ENCODE data around the gene SPDYC. TPM values are rescaled to one million over a fixed set of nuclear protein-coding genes. Genes with fewer than 3 reads are reported as not detected.

Gene SPDYC
- total and polyA plus RNA-seq, 2 experiments from 2014 or later, result 0.24 TPM; not detected in 1

DNA sequence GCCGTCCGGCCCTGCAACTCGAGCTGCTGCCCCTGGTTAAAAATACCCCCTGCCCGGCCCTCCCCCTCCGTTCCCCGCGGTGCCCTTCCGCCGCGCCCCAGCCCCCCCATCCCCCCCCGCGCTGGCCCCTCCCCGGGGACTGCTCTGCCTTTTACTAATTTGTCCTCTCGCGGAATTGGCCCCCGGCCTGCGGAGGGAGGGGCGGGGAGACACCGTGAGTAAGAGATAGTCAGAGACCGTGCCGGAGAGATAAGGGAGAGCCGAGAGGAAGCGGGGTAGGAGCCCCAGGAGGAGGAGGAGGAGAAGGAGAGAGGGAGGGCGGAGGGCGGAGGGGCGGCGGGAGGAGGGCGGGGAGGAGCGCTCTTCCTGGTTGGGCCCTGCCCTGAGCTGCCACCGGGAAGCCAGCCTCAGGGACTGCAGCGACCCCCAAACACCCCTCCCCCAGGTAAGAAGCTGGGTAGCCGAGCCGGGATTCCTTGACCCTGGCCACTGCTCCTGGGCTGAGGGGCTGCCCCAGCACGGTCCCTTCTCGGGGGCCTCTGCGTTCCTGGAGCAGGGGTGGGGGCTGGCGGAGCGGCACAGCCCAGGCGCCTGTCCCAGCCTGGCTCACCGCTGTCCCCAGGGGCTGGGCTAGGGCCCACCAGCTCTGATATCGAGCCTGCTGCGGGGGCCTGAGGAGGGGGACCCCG lies 11.7 kb downstream of the SPDYC start, which contains the start of gene CAPN1:
CAPN1 (plus strand) TSS at position 360 of the 689 bp plus-strand sequence. CDS start 774 bp downstream, outside the sequence.
- no peaks in the 10 kb centered on the region for H3K9me3 ChIP-seq (ENCODE audit: low read depth)
- no peaks in the 10 kb centered on the region for H3K36me3 ChIP-seq
- H3K4me3 ChIP-seq, result peak within 1 kb of the TSS; percentile 74
- TF ChIP-seq, protein P1, sequence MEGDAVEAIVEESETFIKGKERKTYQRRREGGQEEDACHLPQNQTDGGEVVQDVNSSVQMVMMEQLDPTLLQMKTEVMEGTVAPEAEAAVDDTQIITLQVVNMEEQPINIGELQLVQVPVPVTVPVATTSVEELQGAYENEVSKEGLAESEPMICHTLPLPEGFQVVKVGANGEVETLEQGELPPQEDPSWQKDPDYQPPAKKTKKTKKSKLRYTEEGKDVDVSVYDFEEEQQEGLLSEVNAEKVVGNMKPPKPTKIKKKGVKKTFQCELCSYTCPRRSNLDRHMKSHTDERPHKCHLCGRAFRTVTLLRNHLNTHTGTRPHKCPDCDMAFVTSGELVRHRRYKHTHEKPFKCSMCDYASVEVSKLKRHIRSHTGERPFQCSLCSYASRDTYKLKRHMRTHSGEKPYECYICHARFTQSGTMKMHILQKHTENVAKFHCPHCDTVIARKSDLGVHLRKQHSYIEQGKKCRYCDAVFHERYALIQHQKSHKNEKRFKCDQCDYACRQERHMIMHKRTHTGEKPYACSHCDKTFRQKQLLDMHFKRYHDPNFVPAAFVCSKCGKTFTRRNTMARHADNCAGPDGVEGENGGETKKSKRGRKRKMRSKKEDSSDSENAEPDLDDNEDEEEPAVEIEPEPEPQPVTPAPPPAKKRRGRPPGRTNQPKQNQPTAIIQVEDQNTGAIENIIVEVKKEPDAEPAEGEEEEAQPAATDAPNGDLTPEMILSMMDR (IDR thresholded peaks at IDR 0.05; ENCODE audit: low read depth, low read length), result no peak
- DNase-seq (ENCODE audit: low read depth in 1 of 2, low spot score in 1 of 2), result peak; percentile 82 to 94
- peak within 1 kb of the TSS; percentile 87 for H3K27ac ChIP-seq
- peaks cover 12% of the 10 kb centered on the region for H3K4me1 ChIP-seq (ENCODE audit: low read depth)
- H3K27me3 ChIP-seq, result no peaks in the 10 kb centered on the region

DNA sequence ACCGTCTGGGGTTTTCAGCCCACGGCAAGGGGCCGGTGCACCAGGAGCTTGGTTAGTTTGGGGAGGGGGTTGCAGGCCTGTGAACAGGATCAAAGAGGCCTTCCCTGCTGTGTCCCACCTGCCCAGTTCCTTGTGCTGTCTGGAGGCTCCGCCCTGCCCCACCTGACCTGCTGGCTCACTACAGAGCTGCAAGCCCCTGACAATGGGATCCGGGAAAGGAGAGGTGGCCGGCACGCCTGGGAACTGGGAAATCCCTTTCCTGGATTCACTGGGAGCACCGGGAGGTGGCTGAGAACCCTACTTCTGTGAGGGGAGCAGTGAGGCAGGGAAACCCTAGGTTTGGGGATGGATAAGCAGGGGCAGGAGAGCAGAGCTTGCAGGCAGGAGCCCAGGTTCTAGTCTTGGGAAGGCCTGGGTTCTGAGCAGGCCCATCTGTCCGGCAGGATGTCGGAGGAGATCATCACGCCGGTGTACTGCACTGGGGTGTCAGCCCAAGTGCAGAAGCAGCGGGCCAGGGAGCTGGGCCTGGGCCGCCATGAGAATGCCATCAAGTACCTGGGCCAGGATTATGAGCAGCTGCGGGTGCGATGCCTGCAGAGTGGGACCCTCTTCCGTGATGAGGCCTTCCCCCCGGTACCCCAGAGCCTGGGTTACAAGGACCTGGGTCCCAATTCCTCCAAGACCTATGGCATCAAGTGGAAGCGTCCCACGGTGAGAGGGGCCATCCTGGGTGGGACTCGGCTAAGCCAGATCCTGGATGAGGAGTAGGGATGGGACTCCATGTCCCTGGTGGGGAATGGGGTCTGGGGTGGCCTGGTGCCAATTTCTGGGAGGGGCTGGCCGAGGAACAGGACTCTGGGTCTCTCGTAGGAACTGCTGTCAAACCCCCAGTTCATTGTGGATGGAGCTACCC lies 12.5 kb downstream of the SPDYC start:
- Histone ChIP-seq H3K9me3 (ENCODE audit: low read depth) (no peaks in the 10 kb centered on the region), H3K27ac (peak overlapping the region; percentile 87), H3K4me1 (ENCODE audit: low read depth) (peaks cover 12% of the 10 kb centered on the region), H3K27me3 (no peaks in the 10 kb centered on the region), H3K4me3 (peak overlapping the region; percentile 74), H3K36me3 (peaks cover 4% of the 10 kb centered on the region)
- DNase-seq (ENCODE audit: low read depth in 1 of 2, low spot score in 1 of 2), result peak; percentile 23 to 50
- TF ChIP-seq, protein P1 (IDR thresholded peaks at IDR 0.05; ENCODE audit: low read depth, low read length), result no peak

- Histone ChIP-seq H3K27ac (no peak overlapping the region), H3K9me3 (ENCODE audit: low read depth) (no peaks in the 10 kb centered on the region), H3K27me3 (no peaks in the 10 kb centered on the region), H3K36me3 (peaks cover 7% of the 10 kb centered on the region), H3K4me1 (ENCODE audit: low read depth) (peaks cover 12% of the 10 kb centered on the region), H3K4me3 (no peak overlapping the region)
- TF ChIP-seq, protein P1 (IDR thresholded peaks at IDR 0.05; ENCODE audit: low read depth, low read length), result no peak
- DNase-seq (ENCODE audit: low read depth in 1 of 2, low spot score in 1 of 2), result no peak
These were observed 13.3 kb downstream of the SPDYC start for GRCh38 chr11:65183201-65183891.

DNA sequence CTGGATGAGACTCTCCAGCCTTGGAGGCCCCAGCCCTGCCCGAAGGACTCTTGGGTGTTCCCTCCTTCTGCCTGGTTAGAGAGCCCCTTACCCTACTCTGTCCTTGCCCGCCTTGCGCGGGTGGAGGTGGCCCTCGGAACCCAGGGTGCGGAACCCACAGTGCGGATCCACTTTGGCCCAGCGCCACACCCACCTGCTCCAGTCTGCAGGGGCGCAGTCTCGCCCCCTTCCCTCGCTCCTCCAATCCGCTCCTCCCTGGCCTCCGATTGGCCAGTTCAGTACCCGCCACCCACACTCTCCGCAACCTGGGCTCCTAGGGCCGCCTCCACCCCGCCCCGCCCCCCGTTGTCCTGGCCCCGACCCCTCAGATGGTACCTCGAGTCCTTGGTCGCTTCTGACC lies 14.1 kb downstream of the SPDYC start:
- DNase-seq (ENCODE audit: low read depth in 1 of 2, low spot score in 1 of 2), result no peak
- H3K9me3 ChIP-seq (ENCODE audit: low read depth), result no peaks in the 10 kb centered on the region
- no peak overlapping the region for H3K27ac ChIP-seq
- H3K4me1 ChIP-seq (ENCODE audit: low read depth), result peaks cover 12% of the 10 kb centered on the region
- H3K27me3 ChIP-seq, result no peaks in the 10 kb centered on the region
- H3K4me3 ChIP-seq, result no peak overlapping the region
- TF ChIP-seq, protein P1 (IDR thresholded peaks at IDR 0.05; ENCODE audit: low read depth, low read length), result no peak
- peaks cover 13% of the 10 kb centered on the region for H3K36me3 ChIP-seq

- H3K9me3 ChIP-seq (ENCODE audit: low read depth), result no peaks in the 10 kb centered on the region
- no peak overlapping the region for H3K4me3 ChIP-seq
- H3K4me1 ChIP-seq (ENCODE audit: low read depth), result peaks cover 11% of the 10 kb centered on the region
- H3K36me3 ChIP-seq, result peaks cover 21% of the 10 kb centered on the region
- no peaks in the 10 kb centered on the region for H3K27me3 ChIP-seq
- no peak for DNase-seq (ENCODE audit: low read depth in 1 of 2, low spot score in 1 of 2)
- no peak overlapping the region for H3K27ac ChIP-seq
- TF ChIP-seq, protein P1 (IDR thresholded peaks at IDR 0.05; ENCODE audit: low read depth, low read length), result no peak
These were observed 15.1 kb downstream of the SPDYC start for GRCh38 chr11:65185171-65185570.
